ENCODE data around the gene TTLL5. TPM values are rescaled to one million over a fixed set of nuclear protein-coding genes. Genes with fewer than 3 reads are reported as not detected.

The TTLL5 gene
- total and polyA plus RNA-seq, 7 donors: 4.6 to 17.2 (median 9.1) TPM

DNA sequence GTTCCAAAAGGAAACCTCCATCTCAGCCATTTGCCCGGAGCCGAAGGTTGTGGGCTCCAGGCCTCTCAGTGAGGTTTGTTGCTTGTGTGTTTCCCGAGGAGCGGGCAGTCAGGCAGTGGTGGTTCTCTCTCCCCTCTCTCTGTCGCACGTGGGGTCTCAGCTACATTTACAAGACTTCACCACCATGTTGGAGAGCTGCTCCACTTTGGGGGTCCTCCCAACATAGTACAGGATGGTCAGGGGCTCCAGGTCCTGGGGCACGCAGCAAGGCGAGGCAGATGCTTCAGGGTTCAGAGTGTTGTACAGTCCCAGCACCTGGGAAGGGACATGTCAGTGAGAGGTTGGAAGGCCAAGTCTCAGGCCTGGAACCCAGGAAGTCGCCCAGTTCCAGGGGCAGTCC lies 298.0 kb downstream of the TTLL5 start:
- DNase-seq (no peak), ATAC-seq (no peak)
- H3K9me3 ChIP-seq: no peaks in the 10 kb centered on the region
- WGBS, 3 donors: 95 to 97% (median 96%) methylated on average over 9 of the region's 9 CpGs
- H3K27ac ChIP-seq: no peak overlapping the region
- TF ChIP-seq, protein P1, sequence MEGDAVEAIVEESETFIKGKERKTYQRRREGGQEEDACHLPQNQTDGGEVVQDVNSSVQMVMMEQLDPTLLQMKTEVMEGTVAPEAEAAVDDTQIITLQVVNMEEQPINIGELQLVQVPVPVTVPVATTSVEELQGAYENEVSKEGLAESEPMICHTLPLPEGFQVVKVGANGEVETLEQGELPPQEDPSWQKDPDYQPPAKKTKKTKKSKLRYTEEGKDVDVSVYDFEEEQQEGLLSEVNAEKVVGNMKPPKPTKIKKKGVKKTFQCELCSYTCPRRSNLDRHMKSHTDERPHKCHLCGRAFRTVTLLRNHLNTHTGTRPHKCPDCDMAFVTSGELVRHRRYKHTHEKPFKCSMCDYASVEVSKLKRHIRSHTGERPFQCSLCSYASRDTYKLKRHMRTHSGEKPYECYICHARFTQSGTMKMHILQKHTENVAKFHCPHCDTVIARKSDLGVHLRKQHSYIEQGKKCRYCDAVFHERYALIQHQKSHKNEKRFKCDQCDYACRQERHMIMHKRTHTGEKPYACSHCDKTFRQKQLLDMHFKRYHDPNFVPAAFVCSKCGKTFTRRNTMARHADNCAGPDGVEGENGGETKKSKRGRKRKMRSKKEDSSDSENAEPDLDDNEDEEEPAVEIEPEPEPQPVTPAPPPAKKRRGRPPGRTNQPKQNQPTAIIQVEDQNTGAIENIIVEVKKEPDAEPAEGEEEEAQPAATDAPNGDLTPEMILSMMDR (IDR thresholded peaks at IDR 0.05): no peak
- intact Hi-C loops (cut with DNase I): no loop called here
- H3K4me3 ChIP-seq: no peak overlapping the region
- no peaks in the 10 kb centered on the region for H3K27me3 ChIP-seq (ENCODE audit: insufficient read depth in 3 of 3, low read length in 2 of 3)
- H3K4me1 ChIP-seq: no peaks in the 10 kb centered on the region
- peaks cover 0 to 64% of the 10 kb centered on the region in 2 donors for H3K36me3 ChIP-seq (ENCODE audit: insufficient read depth in 1 of 2, low read depth in 1 of 2)

DNA sequence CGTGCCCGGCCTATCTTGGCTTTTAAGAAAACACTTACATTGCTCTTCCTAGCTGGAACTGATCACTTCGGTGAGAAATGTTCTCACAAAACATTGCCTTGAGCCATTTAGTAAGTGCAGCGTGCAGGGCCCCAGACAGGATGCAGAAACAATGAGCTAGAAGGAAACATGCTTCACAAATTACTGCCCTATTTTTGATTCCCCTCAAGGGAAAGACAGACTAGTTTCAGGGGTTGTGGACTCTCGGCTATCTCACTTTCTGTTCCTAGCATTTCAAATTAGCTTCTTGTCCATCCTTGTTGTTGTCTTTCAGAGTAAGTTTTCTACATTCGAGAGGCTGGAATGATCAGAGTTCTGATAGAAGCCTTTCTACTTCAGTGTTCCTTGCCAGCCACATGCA lies 299.2 kb downstream of the TTLL5 start:
- no peaks in the 10 kb centered on the region for H3K9me3 ChIP-seq
- H3K27ac ChIP-seq: no peak overlapping the region
- WGBS, 3 donors: 41 to 60% (median 53%) methylated on average over 6 of the region's 6 CpGs
- no peaks in the 10 kb centered on the region for H3K4me1 ChIP-seq
- no peak for DNase-seq
- no peaks in the 10 kb centered on the region for H3K27me3 ChIP-seq (ENCODE audit: insufficient read depth in 3 of 3, low read length in 2 of 3)
- peaks cover 0 to 76% of the 10 kb centered on the region in 2 donors for H3K36me3 ChIP-seq (ENCODE audit: insufficient read depth in 1 of 2, low read depth in 1 of 2)
- intact Hi-C loops (cut with DNase I): no loop called here
- no peak overlapping the region for H3K4me3 ChIP-seq
- no peak for ATAC-seq
- TF ChIP-seq, protein P1 (IDR thresholded peaks at IDR 0.05): no peak

- Histone ChIP-seq H3K36me3 (ENCODE audit: insufficient read depth in 1 of 2, low read depth in 1 of 2) (peaks cover 0 to 90% of the 10 kb centered on the region in 2 donors), H3K4me3 (no peak overlapping the region), H3K4me1 (no peaks in the 10 kb centered on the region), H3K9me3 (no peaks in the 10 kb centered on the region), H3K27ac (no peak overlapping the region), H3K27me3 (ENCODE audit: insufficient read depth in 3 of 3, low read length in 2 of 3) (no peaks in the 10 kb centered on the region)
- TF ChIP-seq, protein P1 (IDR thresholded peaks at IDR 0.05): no peak
- ATAC-seq (no peak), DNase-seq (no peak)
- WGBS, 3 donors: 63 to 77% (median 69%) methylated on average over 3 of the region's 3 CpGs
- intact Hi-C loops (cut with DNase I): no loop called here
Observed at GRCh38 chr14:75961662-75962061, 300.6 kb downstream of the TTLL5 start.

GRCh38 chr14:75967866-75968265 lies 306.8 kb downstream of the TTLL5 start:
- Histone ChIP-seq H3K27me3 (ENCODE audit: insufficient read depth in 3 of 3, low read length in 2 of 3) (no peaks in the 10 kb centered on the region), H3K4me1 (peaks cover 8% of the 10 kb centered on the region), H3K4me3 (no peak overlapping the region), H3K36me3 (ENCODE audit: insufficient read depth in 1 of 2, low read depth in 1 of 2) (peaks cover 0 to 86% of the 10 kb centered on the region in 2 donors), H3K27ac (no peak overlapping the region), H3K9me3 (no peaks in the 10 kb centered on the region)
- WGBS, 3 donors: 94 to 99% (median 96%) methylated on average over 3 of the region's 3 CpGs
- TF ChIP-seq, protein P1 (IDR thresholded peaks at IDR 0.05): no peak
- no peak for ATAC-seq
- intact Hi-C loops (cut with DNase I): no loop called here
- no peak for DNase-seq

- H3K27ac ChIP-seq: no peak overlapping the region
- H3K36me3 ChIP-seq (ENCODE audit: insufficient read depth in 1 of 2, low read depth in 1 of 2): peaks cover 0 to 81% of the 10 kb centered on the region in 2 donors
- no peak for DNase-seq
- TF ChIP-seq, protein P1 (IDR thresholded peaks at IDR 0.05): no peak
- intact Hi-C loops (cut with DNase I): no loop called here
- WGBS, 3 donors: 39 to 55% (median 50%) methylated on average over 4 of the region's 4 CpGs
- no peaks in the 10 kb centered on the region for H3K9me3 ChIP-seq
- H3K4me1 ChIP-seq: peaks cover 12% of the 10 kb centered on the region
- H3K4me3 ChIP-seq: no peak overlapping the region
- ATAC-seq: peak in 2 of 4 donors; percentile 31 to 32
- no peaks in the 10 kb centered on the region for H3K27me3 ChIP-seq (ENCODE audit: insufficient read depth in 3 of 3, low read length in 2 of 3)
Observed at GRCh38 chr14:75968456-75968855, 307.4 kb downstream of the TTLL5 start.
